SK-N-MC (cell line): ENCODE results near the gene TMEM120A.

Source experiments
- EZH2 ChIP-seq: fragments of 200-600 bp; sonication (generic); IDR thresholded peaks from one replicate; pipeline ENCODE4 v1.6.1; 2017; ENCODE audit warnings: antibody characterized with exemption
- POLR2AphosphoS5 ChIP-seq: IDR thresholded peaks from 2 replicates; pipeline ENCODE4 v1.6.1; 2012; ENCODE audit warnings: mild to moderate bottlenecking, low read depth, low read length, borderline replicate concordance

DNA sequence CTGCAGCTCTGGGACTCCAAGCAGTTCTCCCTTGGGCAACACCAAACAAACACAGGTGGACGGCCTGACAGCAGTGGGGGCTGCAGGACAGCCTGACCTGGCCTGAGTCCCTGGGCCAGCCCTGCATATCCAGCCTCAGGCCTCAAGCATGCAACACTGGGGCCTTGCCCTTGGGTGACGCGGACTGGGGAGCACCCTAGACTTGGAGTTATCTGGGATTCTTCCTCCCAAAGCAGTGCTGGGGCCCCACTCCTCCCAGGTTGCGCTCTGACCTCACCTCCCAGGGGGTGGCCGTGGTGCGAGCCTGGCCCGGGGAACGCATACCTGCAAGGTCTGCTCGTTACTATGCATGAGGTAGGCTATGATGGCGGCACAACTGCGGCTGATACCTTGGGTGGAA is 6.2 kb upstream of the TMEM120A start:
- TF ChIP-seq POLR2AphosphoS5 (no peak), EZH2 (no peak)
